A673 (cell line): ENCODE data around the gene STARD3NL.

Experiments used
- CTCF ChIP-seq: fragments of 300-800, 200-600 bp; sonication (generic); conservative IDR thresholded peaks from 2 replicates; pipeline ENCODE4 v1.5.1; 2017; ENCODE audit warnings: low read depth, mild to moderate bottlenecking, antibody characterized with exemption, low read length, moderate library complexity, mixed read lengths
- EZH2 ChIP-seq: fragments of 200-600 bp; sonication (generic); IDR thresholded peaks from 2 replicates; pipeline ENCODE4 v1.6.1; 2017; ENCODE audit warnings: borderline replicate concordance, low read depth, mild to moderate bottlenecking, mixed read lengths, antibody characterized with exemption, low read length; ENCODE audit not compliant: poor library complexity, severe bottlenecking

DNA sequence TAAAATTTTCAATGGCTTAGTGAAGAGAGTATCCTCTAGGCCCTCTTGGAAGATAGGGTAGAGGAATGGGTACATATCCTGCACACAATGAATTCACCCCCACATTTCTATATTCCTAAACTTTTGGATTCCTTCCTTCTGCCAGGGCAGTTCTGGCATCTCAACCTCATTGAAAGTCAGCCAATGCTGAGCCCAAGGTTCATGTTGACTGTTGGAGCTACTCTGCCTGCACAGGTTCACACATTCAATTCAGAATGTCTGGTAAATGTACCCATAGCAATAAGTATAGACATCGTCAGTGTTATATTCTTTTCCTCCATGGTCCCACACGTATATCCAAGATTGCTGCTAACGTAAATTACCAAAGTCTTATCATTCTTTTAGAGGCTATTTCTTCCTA, 48.9 kb upstream of the STARD3NL start:
- TF ChIP-seq CTCF (no peak), EZH2 (no peak)
